Upper lobe of right lung (tissue), 1 donor: Measurements from ENCODE around the gene GORASP2. TPM values are rescaled to one million over a fixed set of nuclear protein-coding genes. Genes with fewer than 3 reads are reported as not detected.

ENCODE experiments used
- ATAC-seq: fragments of 200-7000 bp; cut with Tn5 transposase; one replicate; pipeline ENCODE4 v1.9.1; 2020; ENCODE audit warnings: mild to moderate bottlenecking, moderate library complexity
- DNase-seq: peaks from one replicate; pipeline ENCODE4 v3.0.0-alpha.2; 2020
- H3K27ac ChIP-seq: fragments of 200-600 bp; one replicate; pipeline ENCODE4 v1.8.0; 2022
- H3K27me3 ChIP-seq: fragments of 200-600 bp; one replicate; pipeline ENCODE4 v1.8.0; 2022; ENCODE audit warnings: mild to moderate bottlenecking
- H3K36me3 ChIP-seq: fragments of 200-600 bp; one replicate; pipeline ENCODE4 v1.8.0; 2022
- H3K4me1 ChIP-seq: fragments of 200-600 bp; one replicate; pipeline ENCODE4 v1.8.0; 2022
- H3K4me3 ChIP-seq: fragments of 200-600 bp; one replicate; pipeline ENCODE4 v1.8.0; 2022; ENCODE audit warnings: mild to moderate bottlenecking
- H3K9me3 ChIP-seq: fragments of 200-600 bp; one replicate; pipeline ENCODE4 v1.8.0; 2022
- CTCF ChIP-seq: fragments of 200-600 bp; IDR thresholded peaks from one replicate; pipeline ENCODE4 v1.8.0; 2022; ENCODE audit warnings: antibody characterized with exemption
- intact Hi-C: fragments of 100-400 bp; cut with DNase I; formaldehyde crosslinking; loops from one replicate; pipeline ENCODE4 v1.11.0; 2022
- total RNA-seq: library from RNA; stranded (reverse); fragmentation: NEBNext Ultra II Directional; extraction: Animal tissue kit (Norgen Biotek cat#: 25700); gene quantifications from one replicate; pipeline ENCODE4 v1.2.1, GENCODE V29; 2021
- donor health status: DM: no; HTN: yes; CAD: no; lungs with severe emphysema.

GORASP2 gene
- total RNA-seq, 1 donor from 2014 or later: 69.7 TPM

- Histone ChIP-seq H3K27ac (no peak overlapping the region), H3K9me3 (no peaks in the 10 kb centered on the region), H3K27me3 (no peaks in the 10 kb centered on the region), H3K4me3 (no peak overlapping the region), H3K36me3 (peaks cover 27% of the 10 kb centered on the region), H3K4me1 (no peaks in the 10 kb centered on the region)
- intact Hi-C loops: no loop called here
- DNase-seq (no peak), ATAC-seq (no peak)
- no peak for TF ChIP-seq CTCF
Observed at GRCh38 chr2:171016125-171016524, 87.1 kb downstream of the GORASP2 start.

Other genes starting within 250 kb of the GORASP2 start
- gene SP5, start 213.9 kb upstream of the GORASP2 start, total RNA-seq: 2.5 TPM
- gene ERICH2, start 158.9 kb upstream of the GORASP2 start, total RNA-seq: 5.6 TPM
- gene GAD1, start 112.4 kb upstream of the GORASP2 start, total RNA-seq: not detected
- gene TLK1, start 231.6 kb downstream of the GORASP2 start, total RNA-seq: 58.1 TPM